ENCODE measurements around the gene SH3PXD2B.

GRCh38 chr5:172447646-172448365 is 6.5 kb downstream of the SH3PXD2B start:
- TF ChIP-seq ZBTB42 (CRISPR knock-in tag; IDR thresholded peaks at IDR 0.05) (no peak), ZNF407 (CRISPR knock-in tag; IDR thresholded peaks at IDR 0.05; ENCODE audit: not compliant biosample characterization) (no peak)
